ENCODE results near the gene CYSTM1. TPM values are rescaled to one million over a fixed set of nuclear protein-coding genes. Genes with fewer than 3 reads are reported as not detected.
A peak's percentile ranks its signal among the peaks of the same experiment; 100 is the strongest.

CYSTM1 gene
- total and polyA plus RNA-seq, 2 experiments from 2014 or later, result 16.0 to 42.3 TPM

DNA sequence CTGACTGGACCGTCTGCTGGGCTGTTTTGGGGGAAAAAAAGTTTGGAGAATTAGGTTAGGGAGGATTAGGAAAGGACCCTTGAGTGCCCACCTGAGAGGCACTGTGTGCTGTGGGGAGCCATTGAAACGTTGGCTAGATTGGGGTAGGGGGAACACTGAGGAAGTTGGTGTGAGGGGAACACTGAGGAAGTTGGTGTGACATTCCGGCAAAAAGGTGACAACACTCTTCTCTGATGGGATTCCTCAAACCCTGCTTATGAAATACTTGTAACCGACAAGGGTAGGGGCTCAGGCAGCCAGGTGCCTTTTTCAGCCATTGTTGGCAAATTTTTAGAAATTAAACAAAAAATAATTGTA is 1.0 kb downstream of the CYSTM1 start:
- no peaks in the 10 kb centered on the region for H3K9me3 ChIP-seq (ENCODE audit: low read depth)
- in situ Hi-C loops (cut with MboI), result no loop called here

DNA sequence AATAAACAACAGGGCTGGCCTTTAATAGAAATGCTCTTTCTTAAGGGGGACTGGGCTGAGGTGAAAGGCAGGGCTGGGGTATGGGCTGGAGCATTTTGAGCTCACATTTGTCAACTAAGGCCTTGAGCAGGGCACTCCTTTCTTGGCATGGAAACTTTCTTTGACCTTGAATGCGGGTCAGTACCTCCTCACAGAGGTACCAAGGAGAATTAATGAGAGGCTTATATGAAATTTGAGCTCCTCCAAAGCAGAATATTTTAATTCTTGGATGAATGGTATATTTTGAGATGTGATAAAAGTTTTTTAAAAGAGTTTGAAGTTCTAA is 3.1 kb downstream of the CYSTM1 start:
- Histone ChIP-seq H3K9me2 (ENCODE audit: insufficient read depth) (no peaks in the 10 kb centered on the region), H3K36me3 (ENCODE audit: low read depth) (no peaks in the 10 kb centered on the region), H3K4me2 (ENCODE audit: unreplicated experiment) (peak overlapping the region; percentile 43), H3K9me3 (ENCODE audit: low read depth) (no peaks in the 10 kb centered on the region), H3K4me1 (ENCODE audit: insufficient read depth) (peaks cover 37% of the 10 kb centered on the region), H3K27ac (peak overlapping the region; percentile 74), H3K79me2 (ENCODE audit: insufficient read depth) (peaks cover 13% of the 10 kb centered on the region), H3K9ac (peak overlapping the region; percentile 48), H2AFZ (peak overlapping the region; percentile 65), H3F3A (ENCODE audit: insufficient read depth) (peaks cover 28% of the 10 kb centered on the region), H3K27me3 (replicated peaks; ENCODE audit: insufficient read depth) (no peaks in the 10 kb centered on the region), H4K20me1 (ENCODE audit: insufficient read depth) (no peaks in the 10 kb centered on the region), H3K4me3 (no peak overlapping the region)
- WGBS, 2 experiments (ENCODE audit: low coverage in 1 of 2, low lambda C conversion rate in 2 of 2, missing lambda C conversion rate in 2 of 2), result 63 to 70% methylated on average over 1 of the region's 1 CpG
- TF ChIP-seq EZH2 (IDR thresholded peaks at IDR 0.05; ENCODE audit: insufficient read depth, poor library complexity, severe bottlenecking) (no peak), EZH2phosphoT487 (IDR thresholded peaks at IDR 0.05; ENCODE audit: insufficient read depth, low read depth) (no peak)
- in situ Hi-C loops (cut with MboI), result no loop called here
- no peak for DNase-seq

More for the DNA sequence above, 1.0 kb downstream of the CYSTM1 start:
- peak overlapping the region; percentile 90 for H3K4me3 ChIP-seq
- no peaks in the 10 kb centered on the region for H3K36me3 ChIP-seq (ENCODE audit: low read depth)
- peaks cover 13% of the 10 kb centered on the region; the same call in 1 of the 2 replicates for H3K79me2 ChIP-seq (ENCODE audit: insufficient read depth)
- 1 to 2% methylated on average over 4 of the region's 4 CpGs for WGBS, 2 experiments (ENCODE audit: low coverage in 1 of 2, low lambda C conversion rate in 2 of 2, missing lambda C conversion rate in 2 of 2)
- no peaks in the 10 kb centered on the region for H3K27me3 ChIP-seq (replicated peaks; ENCODE audit: insufficient read depth)
- no peaks in the 10 kb centered on the region for H4K20me1 ChIP-seq (ENCODE audit: insufficient read depth)
- DNase-seq, result no peak
- peak overlapping the region; percentile 89 for H2AFZ ChIP-seq
- H3F3A ChIP-seq (ENCODE audit: insufficient read depth), result peaks cover 16% of the 10 kb centered on the region
- peaks cover 24% of the 10 kb centered on the region for H3K4me1 ChIP-seq (ENCODE audit: insufficient read depth)
- peak overlapping the region; percentile 64 for H3K27ac ChIP-seq
- TF ChIP-seq EZH2 (IDR thresholded peaks at IDR 0.05; ENCODE audit: insufficient read depth, poor library complexity, severe bottlenecking), result no peak
- no peak for TF ChIP-seq EZH2phosphoT487 (IDR thresholded peaks at IDR 0.05; ENCODE audit: insufficient read depth, low read depth)
- H3K9ac ChIP-seq, result peak overlapping the region; percentile 90
- peak overlapping the region; percentile 85 for H3K4me2 ChIP-seq (ENCODE audit: unreplicated experiment)
- no peaks in the 10 kb centered on the region for H3K9me2 ChIP-seq (ENCODE audit: insufficient read depth)

- no peak for DNase-seq
- WGBS, 2 experiments (ENCODE audit: low coverage in 1 of 2, low lambda C conversion rate in 2 of 2, missing lambda C conversion rate in 2 of 2), result 63% methylated on average over 5 to 6 of the region's 6 CpGs
- Histone ChIP-seq H3K27me3 (replicated peaks; ENCODE audit: insufficient read depth) (no peaks in the 10 kb centered on the region), H4K20me1 (ENCODE audit: insufficient read depth) (no peaks in the 10 kb centered on the region), H3K4me1 (ENCODE audit: insufficient read depth) (peaks cover 40% of the 10 kb centered on the region), H3K4me3 (no peak overlapping the region), H3K36me3 (ENCODE audit: low read depth) (no peaks in the 10 kb centered on the region), H3F3A (ENCODE audit: insufficient read depth) (peaks cover 28% of the 10 kb centered on the region), H3K27ac (peak overlapping the region; percentile 74; the same call in 1 of the 2 replicates), H3K4me2 (ENCODE audit: unreplicated experiment) (no peak overlapping the region), H3K9me3 (ENCODE audit: low read depth) (no peaks in the 10 kb centered on the region), H3K79me2 (ENCODE audit: insufficient read depth) (peaks cover 17% of the 10 kb centered on the region), H3K9ac (0 out of 2 replicates have a peak overlapping the region, but pooled peaks have one; percentile 48), H3K9me2 (ENCODE audit: insufficient read depth) (no peaks in the 10 kb centered on the region), H2AFZ (no peak overlapping the region)
- in situ Hi-C loops (cut with MboI), result no loop called here
- TF ChIP-seq EZH2 (IDR thresholded peaks at IDR 0.05; ENCODE audit: insufficient read depth, poor library complexity, severe bottlenecking) (no peak), EZH2phosphoT487 (IDR thresholded peaks at IDR 0.05; ENCODE audit: insufficient read depth, low read depth) (no peak)
These were observed 3.6 kb downstream of the CYSTM1 start for GRCh38 chr5:140178482-140179116.

DNA sequence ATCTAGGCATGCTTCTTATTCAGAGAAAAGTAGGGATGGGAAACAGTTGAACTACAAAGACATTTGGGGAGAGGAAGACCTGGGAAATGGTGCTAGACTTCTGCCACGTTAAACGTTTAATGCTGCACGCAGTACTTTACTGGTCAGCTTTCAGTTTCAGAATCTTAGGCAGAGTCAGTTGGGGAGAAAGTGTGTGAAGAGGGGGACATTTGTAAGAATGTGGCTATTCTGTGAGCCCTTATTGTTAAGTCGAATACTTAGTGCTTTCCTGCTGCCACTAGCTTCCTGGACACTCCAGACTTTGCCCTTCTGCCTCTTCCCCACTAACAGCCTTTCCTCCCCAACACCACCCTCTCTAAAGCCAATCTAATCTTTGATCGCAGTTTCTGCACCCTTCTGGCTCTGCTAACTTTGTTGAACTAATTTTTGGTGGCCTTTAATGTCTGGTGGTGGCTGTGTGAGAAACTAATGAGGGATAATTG is 6.1 kb downstream of the CYSTM1 start:
- no peak overlapping the region for H3K4me2 ChIP-seq (ENCODE audit: unreplicated experiment)
- no peak overlapping the region for H3K9ac ChIP-seq
- H3F3A ChIP-seq (ENCODE audit: insufficient read depth), result peaks cover 20% of the 10 kb centered on the region
- no peak overlapping the region for H2AFZ ChIP-seq
- DNase-seq, result no peak
- no peak overlapping the region for H3K4me3 ChIP-seq
- no peaks in the 10 kb centered on the region for H4K20me1 ChIP-seq (ENCODE audit: insufficient read depth)
- peaks cover 38% of the 10 kb centered on the region for H3K4me1 ChIP-seq (ENCODE audit: insufficient read depth)
- no peaks in the 10 kb centered on the region for H3K9me3 ChIP-seq (ENCODE audit: low read depth)
- TF ChIP-seq EZH2 (IDR thresholded peaks at IDR 0.05; ENCODE audit: insufficient read depth, poor library complexity, severe bottlenecking) (no peak), EZH2phosphoT487 (IDR thresholded peaks at IDR 0.05; ENCODE audit: insufficient read depth, low read depth) (no peak)
- H3K79me2 ChIP-seq (ENCODE audit: insufficient read depth), result peaks cover 20% of the 10 kb centered on the region
- no peaks in the 10 kb centered on the region for H3K36me3 ChIP-seq (ENCODE audit: low read depth)
- no peaks in the 10 kb centered on the region for H3K9me2 ChIP-seq (ENCODE audit: insufficient read depth)
- WGBS, 2 experiments (ENCODE audit: low coverage in 1 of 2, low lambda C conversion rate in 2 of 2, missing lambda C conversion rate in 2 of 2), result 73% methylated on average over 5 of the region's 5 CpGs
- in situ Hi-C loops (cut with MboI), result no loop called here
- H3K27ac ChIP-seq, result no peak overlapping the region
- H3K27me3 ChIP-seq (replicated peaks; ENCODE audit: insufficient read depth), result no peaks in the 10 kb centered on the region

Measured in GM23248 (cell line).